Placental pericyte (primary cell): Measurements from ENCODE around the gene COG6. TPM values are rescaled to one million over a fixed set of nuclear protein-coding genes. Genes with fewer than 3 reads are reported as not detected.

ENCODE experiments used
- small RNA-seq: library from RNA; depleted of rRNA; stranded (forward); fragments of <200 nt; gene quantifications from one replicate; pipeline ENCODE3, GENCODE V24; 2012; ENCODE audit warnings: low replicate concordance
- total RNA-seq: library from RNA; depleted of rRNA; stranded (reverse); fragments of >200 nt; gene quantifications from 2 replicates; pipeline ENCODE4 v1.2.3, GENCODE V29; 2012

The COG6 gene
- 30.4 and 30.9 TPM in 2 replicates for total RNA-seq

GRCh38 chr13:39655569-39656324, at the start of gene COG6:
COG6 (plus strand) TSS chr13:39655662; CDS start chr13:39655727, 65 bp downstream.

Small RNA genes lying within 50 kb of the gene (small RNA-seq; reads per million reads assigned to genes)
- gene MIR4305 (not detected), gene RNY4P14 (not detected)

Other genes with a start within 250 kb of the COG6 start
- 44.9 and 47.2 TPM in 2 replicates for gene LHFPL6, start 52.5 kb upstream of the COG6 start, total RNA-seq